KMS-11 (cell line): ENCODE measurements around the gene ENGASE.

Source experiments
- H2AFZ ChIP-seq: fragments of 200-600 bp; sonication (generic); 2 replicates; pipeline ENCODE4 v1.6.1; 2016; ENCODE audit warnings: antibody characterized with exemption, mixed run types, low read depth
- H3K27ac ChIP-seq: fragments of 200-600 bp; sonication (generic); 2 replicates; pipeline ENCODE4 v1.6.1; 2016; ENCODE audit warnings: mild to moderate bottlenecking, mixed run types
- H3K27me3 ChIP-seq: fragments of 200-600 bp; sonication (generic); 2 replicates; pipeline ENCODE4 v1.6.1; 2017; ENCODE audit warnings: mild to moderate bottlenecking, low read depth, mixed run types, moderate library complexity; ENCODE audit not compliant: insufficient read depth
- H3K36me3 ChIP-seq: fragments of 200-600 bp; sonication (generic); 2 replicates; pipeline ENCODE4 v1.6.1; 2017; ENCODE audit warnings: mild to moderate bottlenecking, mixed run types; ENCODE audit not compliant: insufficient read depth
- H3K4me1 ChIP-seq: fragments of 200-600 bp; sonication (generic); 2 replicates; pipeline ENCODE4 v1.6.1; 2016; ENCODE audit warnings: mild to moderate bottlenecking, low read depth, mixed run types; ENCODE audit not compliant: poor library complexity, severe bottlenecking
- H3K4me2 ChIP-seq: fragments of 200-600 bp; sonication (generic); 2 replicates; pipeline ENCODE4 v1.7.0; 2016; ENCODE audit warnings: mild to moderate bottlenecking, mixed run types
- H3K4me3 ChIP-seq: fragments of 200-600 bp; sonication (generic); IDR thresholded peaks from 2 replicates; pipeline ENCODE4 v1.6.1; 2017; ENCODE audit warnings: low read depth, low read length, mixed read lengths; ENCODE audit not compliant: insufficient read depth
- H3K79me2 ChIP-seq: fragments of 200-600 bp; sonication (generic); 2 replicates; pipeline ENCODE4 v1.6.1; 2016; ENCODE audit warnings: low read depth, mixed run types; ENCODE audit not compliant: insufficient read depth
- H3K9ac ChIP-seq: fragments of 200-600 bp; sonication (generic); 2 replicates; pipeline ENCODE4 v1.6.1; 2016; ENCODE audit warnings: mild to moderate bottlenecking, mixed run types
- H4K20me1 ChIP-seq: fragments of 200-600 bp; sonication (generic); 2 replicates; pipeline ENCODE4 v1.6.1; 2016; ENCODE audit warnings: mild to moderate bottlenecking, mixed run types; ENCODE audit not compliant: insufficient read depth
- CTCF ChIP-seq: fragments of 200-600 bp; sonication (generic); conservative IDR thresholded peaks from 2 replicates; pipeline ENCODE4 v1.6.1; 2017; ENCODE audit warnings: low read depth, mild to moderate bottlenecking, antibody characterized with exemption, low read length, moderate library complexity, mixed read lengths

ENGASE gene

GRCh38 chr17:79045001-79045729, 29.5 kb upstream of the ENGASE start:
- Histone ChIP-seq H3K4me3 (no peak overlapping the region), H3K27ac (no peak overlapping the region), H3K36me3 (no peaks in the 10 kb centered on the region), H2AFZ (no peak overlapping the region), H3K4me1 (no peaks in the 10 kb centered on the region), H3K27me3 (peaks cover 78% of the 10 kb centered on the region), H3K9ac (no peak overlapping the region), H4K20me1 (no peaks in the 10 kb centered on the region), H3K4me2 (no peak overlapping the region), H3K79me2 (no peaks in the 10 kb centered on the region)
- no peak for TF ChIP-seq CTCF

DNA sequence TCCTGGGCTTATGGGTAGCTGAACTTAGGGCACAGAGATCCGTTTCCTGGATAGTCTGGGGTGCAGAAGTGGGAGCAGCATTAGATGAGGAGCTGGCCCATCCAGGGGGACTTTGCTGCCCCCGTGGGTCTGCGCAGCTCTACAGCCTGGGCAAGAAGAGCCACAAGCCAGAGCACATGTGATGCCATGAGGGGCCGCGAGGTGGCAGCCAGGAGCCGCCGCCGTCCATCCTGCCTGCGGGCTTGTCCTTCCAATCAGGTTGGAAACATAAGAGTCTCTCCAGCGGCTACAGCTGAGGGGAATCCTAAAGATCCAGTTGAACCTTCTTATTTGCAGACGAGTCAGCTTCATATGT, 28.8 kb upstream of the ENGASE start:
- H2AFZ ChIP-seq: no peak overlapping the region
- peak; percentile 93 for TF ChIP-seq CTCF
- no peaks in the 10 kb centered on the region for H4K20me1 ChIP-seq
- no peak overlapping the region for H3K4me2 ChIP-seq
- no peaks in the 10 kb centered on the region for H3K4me1 ChIP-seq
- H3K79me2 ChIP-seq: no peaks in the 10 kb centered on the region
- H3K27ac ChIP-seq: no peak overlapping the region
- no peak overlapping the region for H3K4me3 ChIP-seq
- peaks cover 82% of the 10 kb centered on the region for H3K27me3 ChIP-seq
- H3K9ac ChIP-seq: no peak overlapping the region
- H3K36me3 ChIP-seq: no peaks in the 10 kb centered on the region

GRCh38 chr17:79046197-79046915, 28.3 kb upstream of the ENGASE start:
- no peak overlapping the region for H3K4me3 ChIP-seq
- no peaks in the 10 kb centered on the region for H4K20me1 ChIP-seq
- no peaks in the 10 kb centered on the region for H3K4me1 ChIP-seq
- peaks cover 88% of the 10 kb centered on the region for H3K27me3 ChIP-seq
- no peak overlapping the region for H3K27ac ChIP-seq
- H3K79me2 ChIP-seq: no peaks in the 10 kb centered on the region
- TF ChIP-seq CTCF: peak; percentile 43
- H3K9ac ChIP-seq: no peak overlapping the region
- H2AFZ ChIP-seq: no peak overlapping the region
- H3K36me3 ChIP-seq: no peaks in the 10 kb centered on the region
- no peak overlapping the region for H3K4me2 ChIP-seq

DNA sequence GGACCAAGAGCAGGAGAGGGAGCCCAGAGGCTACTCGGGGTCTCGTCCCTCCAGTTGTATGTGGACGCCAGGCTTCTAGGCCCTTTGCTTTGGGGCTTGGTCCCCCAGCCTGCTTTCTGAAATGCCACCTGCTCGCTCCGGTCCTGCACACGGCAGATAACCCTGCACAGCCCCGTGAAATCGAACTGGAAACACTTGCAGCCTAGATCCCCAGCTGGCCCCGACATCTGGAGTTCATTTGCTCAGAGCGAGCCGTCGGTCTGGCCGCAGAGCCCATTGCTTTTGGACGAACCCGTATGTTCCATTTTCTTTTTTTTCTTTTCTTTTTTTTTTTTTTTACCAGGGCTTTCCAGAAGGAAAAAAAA, 27.7 kb upstream of the ENGASE start:
- no peak overlapping the region for H3K4me2 ChIP-seq
- no peak for TF ChIP-seq CTCF
- H3K27ac ChIP-seq: no peak overlapping the region
- H2AFZ ChIP-seq: no peak overlapping the region
- no peaks in the 10 kb centered on the region for H3K79me2 ChIP-seq
- no peaks in the 10 kb centered on the region for H3K36me3 ChIP-seq
- H3K4me3 ChIP-seq: no peak overlapping the region
- H3K4me1 ChIP-seq: no peaks in the 10 kb centered on the region
- H3K27me3 ChIP-seq: peaks cover 90% of the 10 kb centered on the region
- no peaks in the 10 kb centered on the region for H4K20me1 ChIP-seq
- H3K9ac ChIP-seq: no peak overlapping the region
